Keratinocyte (primary cell): ENCODE data around the gene FCRL1.

ENCODE experiments used
- EZH2 ChIP-seq: IDR thresholded peaks from one replicate; pipeline ENCODE4 v1.6.1; 2012; ENCODE audit warnings: inconsistent platforms, mild to moderate bottlenecking, low read length, moderate library complexity
- TF ChIP-seq, protein P1 (sequence below), 3 experiments: IDR thresholded peaks in 1 of 3; conservative IDR thresholded peaks in 1 of 3; optimal IDR thresholded peaks in 1 of 3; 2 replicates in 2 of 3; 3 replicates in 1 of 3; pipeline versions ENCODE3 to v1.5.1; 2011; ENCODE audit warnings: low read length in 3 of 3, mild to moderate bottlenecking in 3 of 3, moderate library complexity in 2 of 3, control low read depth in 1 of 3, inconsistent platforms in 1 of 3; ENCODE audit not compliant: insufficient read depth in 2 of 3; ENCODE audit errors: extremely low read depth in 1 of 3

DNA sequence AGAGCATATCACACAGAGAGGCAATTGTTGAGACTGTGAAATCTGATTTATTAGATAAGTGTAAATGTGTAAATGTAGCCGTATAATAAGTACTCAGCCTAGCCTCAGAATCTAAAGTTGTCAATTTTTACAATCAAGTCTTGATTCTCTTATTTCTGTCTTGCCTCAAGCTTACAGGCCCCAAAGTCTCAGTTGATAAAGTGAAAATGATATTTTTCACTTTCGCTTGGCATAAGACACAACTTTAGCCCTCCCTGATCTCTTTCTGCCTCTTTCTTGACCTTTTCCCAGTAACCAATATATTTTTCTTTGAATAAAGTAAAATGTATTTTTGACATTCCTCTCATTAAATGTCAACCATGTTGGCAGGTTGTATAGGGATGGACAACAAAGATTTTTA is 11.0 kb upstream of the FCRL1 start:
- no peak for TF ChIP-seq EZH2
- TF ChIP-seq, protein P1, sequence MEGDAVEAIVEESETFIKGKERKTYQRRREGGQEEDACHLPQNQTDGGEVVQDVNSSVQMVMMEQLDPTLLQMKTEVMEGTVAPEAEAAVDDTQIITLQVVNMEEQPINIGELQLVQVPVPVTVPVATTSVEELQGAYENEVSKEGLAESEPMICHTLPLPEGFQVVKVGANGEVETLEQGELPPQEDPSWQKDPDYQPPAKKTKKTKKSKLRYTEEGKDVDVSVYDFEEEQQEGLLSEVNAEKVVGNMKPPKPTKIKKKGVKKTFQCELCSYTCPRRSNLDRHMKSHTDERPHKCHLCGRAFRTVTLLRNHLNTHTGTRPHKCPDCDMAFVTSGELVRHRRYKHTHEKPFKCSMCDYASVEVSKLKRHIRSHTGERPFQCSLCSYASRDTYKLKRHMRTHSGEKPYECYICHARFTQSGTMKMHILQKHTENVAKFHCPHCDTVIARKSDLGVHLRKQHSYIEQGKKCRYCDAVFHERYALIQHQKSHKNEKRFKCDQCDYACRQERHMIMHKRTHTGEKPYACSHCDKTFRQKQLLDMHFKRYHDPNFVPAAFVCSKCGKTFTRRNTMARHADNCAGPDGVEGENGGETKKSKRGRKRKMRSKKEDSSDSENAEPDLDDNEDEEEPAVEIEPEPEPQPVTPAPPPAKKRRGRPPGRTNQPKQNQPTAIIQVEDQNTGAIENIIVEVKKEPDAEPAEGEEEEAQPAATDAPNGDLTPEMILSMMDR (optimal IDR thresholded peaks at IDR 0.05 in 1 of 3, IDR thresholded peaks at IDR 0.05 in 1 of 3, conservative IDR thresholded peaks at IDR 0.05 in 1 of 3; ENCODE audit: extremely low read depth in 1 of 3, insufficient read depth in 2 of 3, low read length in 3 of 3): no peak
